PC-9 (cell line): ENCODE data around the gene OR2A12. TPM values are rescaled to one million over a fixed set of nuclear protein-coding genes. Genes with fewer than 3 reads are reported as not detected.

Experiments used
- BruUV-seq: library from RNA; stranded (reverse); fragments of 400-500 nt; replicated peaks from 2 replicates; lab custom pipeline; 2021; lab: Mats Ljungman, UMichigan
- CTCF ChIA-PET: fragments of 300-600 bp; sonication (Branson Sonifier 250); formaldehyde crosslinking; loops from one replicate; lab custom pipeline; 2022; ENCODE audit warnings: antibody characterized with exemption; lab: Charles Lee
- POLR2A ChIA-PET: fragments of 300-600 bp; sonication (Branson Sonifier 250); formaldehyde crosslinking; loops from one replicate; lab custom pipeline; 2022; ENCODE audit warnings: antibody characterized with exemption; ENCODE audit not compliant: unreplicated experiment; lab: Charles Lee
- DNase-seq, 2 experiments: peaks; one replicate each; pipeline versions ENCODE4 v3.0.0 to v3.0.0-alpha.2; 2015 to 2022; ENCODE audit warnings: mixed read lengths in 1 of 2
- H2AFZ ChIP-seq: fragments of 200-600 bp; sonication (generic); 2 replicates; pipeline ENCODE4 v1.8.1; 2017; ENCODE audit warnings: antibody characterized with exemption
- H3F3A ChIP-seq: fragments of 200-600 bp; sonication (generic); 2 replicates; pipeline ENCODE4 v1.8.1; 2017; ENCODE audit warnings: antibody characterized with exemption, mild to moderate bottlenecking, low read depth; ENCODE audit not compliant: insufficient read depth
- H3K27ac ChIP-seq: fragments of 200-600 bp; sonication (generic); 2 replicates; pipeline ENCODE4 v1.6.1; 2016; ENCODE audit warnings: mixed run types
- H3K27me3 ChIP-seq: fragments of 200-600 bp; sonication (generic); 2 replicates; pipeline ENCODE4 v1.6.1; 2016; ENCODE audit warnings: low read depth, mixed run types; ENCODE audit not compliant: insufficient read depth
- H3K36me3 ChIP-seq: fragments of 200-600 bp; sonication (generic); 2 replicates; pipeline ENCODE4 v1.6.1; 2016; ENCODE audit warnings: low read depth, mixed run types
- H3K4me1 ChIP-seq: fragments of 200-600 bp; sonication (generic); replicated peaks from 2 replicates; pipeline ENCODE4 v1.6.1; 2016; ENCODE audit warnings: mixed run types; ENCODE audit not compliant: insufficient read depth
- H3K4me2 ChIP-seq: fragments of 200-600 bp; sonication (generic); 2 replicates; pipeline ENCODE4 v1.6.1; 2017; ENCODE audit warnings: mixed run types
- H3K4me3 ChIP-seq: fragments of 200-600 bp; sonication (generic); 2 replicates; pipeline ENCODE4 v1.6.1; 2016; ENCODE audit warnings: mixed run types
- H3K79me2 ChIP-seq: fragments of 200-600 bp; sonication (generic); 2 replicates; pipeline ENCODE4 v1.6.1; 2017; ENCODE audit warnings: low read depth, mixed run types
- H3K9me2 ChIP-seq: fragments of 200-600 bp; sonication (generic); 2 replicates; pipeline ENCODE4 v1.8.1; 2017; ENCODE audit warnings: mild to moderate bottlenecking; ENCODE audit not compliant: insufficient read depth
- H3K9me3 ChIP-seq: fragments of 200-600 bp; sonication (generic); 2 replicates; pipeline ENCODE4 v1.8.1; 2016; ENCODE audit warnings: low read depth; ENCODE audit not compliant: insufficient read depth
- H4K20me1 ChIP-seq: fragments of 200-600 bp; sonication (generic); 2 replicates; pipeline ENCODE4 v1.8.1; 2017; ENCODE audit not compliant: insufficient read depth
- EZH2 ChIP-seq: fragments of 200-600 bp; sonication (generic); IDR thresholded peaks from 2 replicates; pipeline ENCODE4 v1.8.0; 2017; ENCODE audit warnings: antibody characterized with exemption, low read depth
- intact Hi-C: fragments of 100-400 bp; cut with micrococcal nuclease; formaldehyde crosslinking; loops from one replicate; pipeline ENCODE4 v1.10.0; 2022; ENCODE audit not compliant: unreplicated experiment
- total RNA-seq: library from RNA; stranded (reverse); gene quantifications from 2 replicates; pipeline ENCODE4 v1.2.3, GENCODE V29; 2021
- TF ChIP-seq, protein P1 (sequence below): fragments of 200-600 bp; sonication (generic); conservative IDR thresholded peaks from 2 replicates; pipeline ENCODE4 v1.6.1; 2017; ENCODE audit warnings: mixed run types, antibody characterized with exemption, mild to moderate bottlenecking, moderate library complexity

Gene OR2A12
- total RNA-seq, 1 experiment from 2014 or later = not detected

DNA sequence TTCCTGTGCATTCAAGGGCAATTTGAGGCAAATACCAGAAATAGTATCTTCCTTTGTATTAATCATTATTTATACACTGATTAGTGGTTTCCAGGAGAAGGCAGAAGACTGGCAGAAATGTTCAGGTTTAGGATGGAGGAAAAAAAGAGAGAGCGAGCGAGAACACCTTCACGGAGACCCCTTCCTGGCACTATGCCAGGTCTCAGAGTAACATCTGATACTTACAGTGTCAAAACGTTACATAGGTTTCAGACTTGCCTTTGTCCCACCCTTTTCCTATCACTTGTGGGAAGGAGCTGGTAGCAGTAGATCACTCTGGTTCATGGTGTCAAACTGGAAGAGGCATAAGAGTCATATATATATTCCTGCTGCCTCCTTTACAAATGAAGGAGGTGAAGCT, 652 bp downstream of the OR2A12 start:
- Histone ChIP-seq H3K27ac (no peak overlapping the region), H3K27me3 (no peaks in the 10 kb centered on the region), H3K79me2 (no peaks in the 10 kb centered on the region), H3K9me2 (no peaks in the 10 kb centered on the region), H3K4me1 (no peaks in the 10 kb centered on the region), H2AFZ (no peak overlapping the region), H3K36me3 (no peaks in the 10 kb centered on the region), H3K4me3 (no peak overlapping the region), H4K20me1 (no peaks in the 10 kb centered on the region; the same call in 1 of the 2 replicates), H3K4me2 (no peak overlapping the region), H3K9me3 (0 out of 2 replicates have a peak, but pooled peaks cover 4% of the 10 kb centered on the region), H3F3A (no peaks in the 10 kb centered on the region)
- POLR2A ChIA-PET = no interaction called here
- intact Hi-C loops = no loop called here
- DNase-seq = no peak
- no TSS peak for BruUV-seq
- TF ChIP-seq, protein P1, sequence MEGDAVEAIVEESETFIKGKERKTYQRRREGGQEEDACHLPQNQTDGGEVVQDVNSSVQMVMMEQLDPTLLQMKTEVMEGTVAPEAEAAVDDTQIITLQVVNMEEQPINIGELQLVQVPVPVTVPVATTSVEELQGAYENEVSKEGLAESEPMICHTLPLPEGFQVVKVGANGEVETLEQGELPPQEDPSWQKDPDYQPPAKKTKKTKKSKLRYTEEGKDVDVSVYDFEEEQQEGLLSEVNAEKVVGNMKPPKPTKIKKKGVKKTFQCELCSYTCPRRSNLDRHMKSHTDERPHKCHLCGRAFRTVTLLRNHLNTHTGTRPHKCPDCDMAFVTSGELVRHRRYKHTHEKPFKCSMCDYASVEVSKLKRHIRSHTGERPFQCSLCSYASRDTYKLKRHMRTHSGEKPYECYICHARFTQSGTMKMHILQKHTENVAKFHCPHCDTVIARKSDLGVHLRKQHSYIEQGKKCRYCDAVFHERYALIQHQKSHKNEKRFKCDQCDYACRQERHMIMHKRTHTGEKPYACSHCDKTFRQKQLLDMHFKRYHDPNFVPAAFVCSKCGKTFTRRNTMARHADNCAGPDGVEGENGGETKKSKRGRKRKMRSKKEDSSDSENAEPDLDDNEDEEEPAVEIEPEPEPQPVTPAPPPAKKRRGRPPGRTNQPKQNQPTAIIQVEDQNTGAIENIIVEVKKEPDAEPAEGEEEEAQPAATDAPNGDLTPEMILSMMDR = no peak
- TF ChIP-seq EZH2 = no peak
- CTCF ChIA-PET = no interaction called here

DNA sequence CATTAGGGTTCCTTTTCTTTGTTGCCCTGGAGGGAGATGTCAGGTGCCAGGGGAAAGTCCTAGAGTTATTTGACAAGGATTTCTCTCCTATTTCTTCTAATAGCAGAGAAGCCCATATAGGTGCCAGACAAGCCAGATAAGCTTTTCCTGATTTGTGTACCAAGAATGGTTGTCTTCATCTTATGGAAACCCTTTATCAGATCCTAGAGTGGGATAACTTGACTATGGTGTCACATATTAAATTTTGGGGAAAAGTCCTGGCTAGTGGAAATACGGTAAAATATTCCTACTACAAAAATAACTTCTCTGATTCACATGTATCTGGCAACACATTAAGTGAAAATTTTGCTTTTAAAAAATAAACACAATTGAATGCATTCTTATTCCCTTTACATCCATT, 1.2 kb downstream of the OR2A12 start:
- H3K9me2 ChIP-seq = no peaks in the 10 kb centered on the region; the same call in 1 of the 2 replicates
- intact Hi-C loops = no loop called here
- H3K27me3 ChIP-seq = no peaks in the 10 kb centered on the region
- no peaks in the 10 kb centered on the region for H3K36me3 ChIP-seq
- ChIA-PET CTCF (no interaction called here), POLR2A (no interaction called here)
- H3K9me3 ChIP-seq = 0 out of 2 replicates have a peak, but pooled peaks cover 4% of the 10 kb centered on the region
- TF ChIP-seq EZH2 = no peak
- TF ChIP-seq, protein P1 = no peak
- BruUV-seq = no TSS peak
- no peak for DNase-seq
- H3K4me1 ChIP-seq = no peaks in the 10 kb centered on the region
- no peaks in the 10 kb centered on the region for H3K79me2 ChIP-seq
- H3K4me3 ChIP-seq = no peak overlapping the region
- no peak overlapping the region for H3K4me2 ChIP-seq
- H4K20me1 ChIP-seq = no peaks in the 10 kb centered on the region; the same call in 1 of the 2 replicates
- no peak overlapping the region for H2AFZ ChIP-seq
- no peaks in the 10 kb centered on the region for H3F3A ChIP-seq
- no peak overlapping the region for H3K27ac ChIP-seq

DNA sequence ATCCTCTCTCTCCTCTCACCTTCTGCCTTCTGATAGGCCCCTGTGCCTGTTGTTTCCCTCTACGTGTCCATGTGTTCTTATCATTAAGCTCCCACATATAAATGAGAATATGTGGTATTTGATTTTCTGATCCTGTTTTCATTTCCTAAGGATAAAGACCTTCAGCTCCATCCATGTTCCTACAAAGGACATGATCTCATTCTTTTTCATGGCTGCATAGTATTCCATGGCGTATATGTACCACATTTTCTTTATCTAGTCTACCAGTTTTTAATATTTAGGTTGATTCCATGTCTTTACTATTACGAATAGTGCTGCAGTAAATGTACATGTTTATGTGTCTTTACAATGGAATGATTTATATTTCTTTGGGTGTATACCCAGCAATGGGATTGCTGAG, 4.6 kb downstream of the OR2A12 start:
- TF ChIP-seq, protein P1 = no peak
- no peak for TF ChIP-seq EZH2
- H3K4me1 ChIP-seq = no peaks in the 10 kb centered on the region
- no peaks in the 10 kb centered on the region for H3K36me3 ChIP-seq
- H4K20me1 ChIP-seq = no peaks in the 10 kb centered on the region; the same call in 1 of the 2 replicates
- H3K4me3 ChIP-seq = no peak overlapping the region
- no peaks in the 10 kb centered on the region for H3K79me2 ChIP-seq
- CTCF ChIA-PET = no interaction called here
- H3F3A ChIP-seq = no peaks in the 10 kb centered on the region
- no TSS peak for BruUV-seq
- no peaks in the 10 kb centered on the region; the same call in 1 of the 2 replicates for H3K9me2 ChIP-seq
- 0 out of 2 replicates have a peak, but pooled peaks cover 4% of the 10 kb centered on the region for H3K9me3 ChIP-seq
- no peak overlapping the region for H2AFZ ChIP-seq
- H3K27ac ChIP-seq = no peak overlapping the region
- intact Hi-C loops = no loop called here
- DNase-seq = no peak
- POLR2A ChIA-PET = interaction anchor here (0.6 kb wide), 1 partner anchor 1710 kb away, joined by 3 read pairs; no protein-coding TSS in a partner anchor
- no peaks in the 10 kb centered on the region for H3K27me3 ChIP-seq
- no peak overlapping the region for H3K4me2 ChIP-seq
